BE2C (cell line): ENCODE measurements around the gene CYP27A1.
"Not testable (repeated sequence)": the region's sequence is repeated elsewhere in the genome, so short reads cannot be mapped to it uniquely, and the experiment has no call there.

Experiments used
- DNase-seq: peaks from one replicate; pipeline ENCODE4 v3.0.0-alpha.2; 2020
- H3K27me3 ChIP-seq: fragments of 250-450 bp; sonication (Bioruptor Pico); 2 replicates; pipeline ENCODE4 v1.5.1; 2020; ENCODE audit warnings: mild to moderate bottlenecking
- H3K36me3 ChIP-seq: fragments of 250-450 bp; sonication (Bioruptor Pico); 2 replicates; pipeline ENCODE4 v1.5.1; 2020; ENCODE audit warnings: mild to moderate bottlenecking
- H3K4me1 ChIP-seq: fragments of 250-450 bp; sonication (Bioruptor Pico); 2 replicates; pipeline ENCODE4 v1.5.1; 2020
- H3K4me3 ChIP-seq: 2 replicates; pipeline ENCODE4 v1.5.1; 2011; ENCODE audit warnings: low read depth, low read length
- H3K9me3 ChIP-seq: fragments of 250-450 bp; sonication (Bioruptor Pico); 2 replicates; pipeline ENCODE4 v1.5.1; 2020
- CTCF ChIP-seq: IDR thresholded peaks from 2 replicates; pipeline ENCODE4 v1.5.1; 2012; ENCODE audit warnings: mild to moderate bottlenecking, low read depth, low read length

CYP27A1 gene

DNA sequence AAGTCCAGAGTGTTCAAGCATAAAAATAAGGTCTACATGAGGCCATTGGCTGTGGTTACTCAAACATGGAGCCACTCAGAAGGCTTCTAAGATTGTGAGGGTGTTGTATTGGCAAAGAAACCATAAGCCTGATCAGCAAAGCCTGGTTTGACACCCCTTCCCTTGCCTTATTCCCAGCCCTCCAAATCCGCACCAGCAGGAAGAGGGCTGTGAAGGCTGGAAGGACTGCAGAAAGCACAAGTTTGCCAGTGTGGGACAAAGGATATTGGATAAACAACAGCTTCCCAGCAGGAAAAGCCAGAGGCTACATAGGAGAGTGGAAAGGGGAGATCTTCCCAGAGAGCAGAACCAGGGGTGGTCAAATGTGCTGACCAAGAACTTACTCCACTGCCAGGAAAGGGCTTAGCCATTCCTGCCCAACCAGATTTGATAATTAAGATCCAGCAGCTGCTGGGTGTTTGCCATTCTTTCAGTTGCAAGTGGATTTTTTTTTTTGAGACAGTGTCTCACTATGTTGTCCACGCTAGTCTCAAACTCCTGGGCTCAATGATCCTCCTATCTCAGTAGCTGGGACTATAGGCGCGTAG, 51.2 kb downstream of the CYP27A1 start:
- no peak overlapping the region for H3K4me3 ChIP-seq
- no peak for DNase-seq
- peaks cover 5% of the 10 kb centered on the region for H3K4me1 ChIP-seq
- H3K9me3 ChIP-seq = no peaks in the 10 kb centered on the region; the same call in 1 of the 2 replicates
- no peak for TF ChIP-seq CTCF
- no peaks in the 10 kb centered on the region for H3K36me3 ChIP-seq
- H3K27me3 ChIP-seq = no peaks in the 10 kb centered on the region; the same call in 1 of the 2 replicates

DNA sequence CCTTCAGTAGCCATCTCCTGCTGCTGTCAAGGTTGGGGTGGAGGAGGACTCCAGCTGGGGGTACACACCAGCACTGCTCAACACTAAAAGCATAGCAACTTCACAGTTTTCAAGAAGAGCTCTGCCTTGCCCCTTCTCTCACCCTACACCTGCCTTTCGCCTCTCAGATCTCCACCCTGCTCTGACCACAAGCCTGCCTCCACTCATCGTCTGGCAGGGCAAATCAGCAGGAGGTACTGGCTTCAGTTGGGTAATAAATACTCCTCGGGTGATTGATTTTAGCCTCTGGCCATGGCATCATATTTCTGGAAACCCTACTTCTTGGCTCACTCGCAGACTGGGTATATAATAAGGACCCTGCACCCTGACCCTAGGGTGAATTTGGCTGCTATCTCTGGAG, 52.7 kb downstream of the CYP27A1 start:
- no peak for TF ChIP-seq CTCF
- DNase-seq = no peak
- H3K9me3 ChIP-seq = no peaks in the 10 kb centered on the region; the same call in 1 of the 2 replicates
- peaks cover 5% of the 10 kb centered on the region for H3K4me1 ChIP-seq
- H3K36me3 ChIP-seq = no peaks in the 10 kb centered on the region
- H3K4me3 ChIP-seq = no peak overlapping the region
- peaks cover 4% of the 10 kb centered on the region; the same call in 1 of the 2 replicates for H3K27me3 ChIP-seq

DNA sequence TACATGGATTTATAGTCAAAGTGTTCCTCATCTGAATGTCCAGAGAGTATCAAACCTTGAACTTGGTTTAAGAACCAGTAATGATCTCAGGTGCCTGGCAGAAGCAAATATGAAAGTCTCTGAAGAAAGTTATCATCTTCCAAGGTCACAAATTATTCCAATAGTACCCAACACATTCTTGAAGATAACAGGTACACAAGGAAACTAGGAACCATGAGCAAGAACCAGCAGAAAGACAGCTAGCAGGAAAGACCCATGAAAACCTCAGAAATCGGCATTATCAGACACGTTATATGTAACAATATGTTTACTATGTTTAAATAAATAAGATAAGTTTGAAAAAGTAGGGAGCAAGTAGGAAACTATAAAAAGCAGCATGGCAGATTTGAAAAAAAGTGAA, 55.5 kb downstream of the CYP27A1 start:
- Histone ChIP-seq H3K36me3 (no peaks in the 10 kb centered on the region), H3K4me3 (no peak overlapping the region), H3K9me3 (no peaks in the 10 kb centered on the region; the same call in 1 of the 2 replicates), H3K4me1 (no peaks in the 10 kb centered on the region), H3K27me3 (peaks cover 4% of the 10 kb centered on the region; the same call in 1 of the 2 replicates)
- no peak for TF ChIP-seq CTCF
- no peak for DNase-seq

GRCh38 chr2:218839430-218839829, 57.5 kb downstream of the CYP27A1 start:
- TF ChIP-seq CTCF = no peak
- H3K36me3 ChIP-seq = no peaks in the 10 kb centered on the region
- H3K9me3 ChIP-seq = peaks cover 2% of the 10 kb centered on the region; the same call in 1 of the 2 replicates
- H3K4me3 ChIP-seq = no peak overlapping the region
- no peak for DNase-seq
- peaks cover 4% of the 10 kb centered on the region; the same call in 1 of the 2 replicates for H3K27me3 ChIP-seq
- no peaks in the 10 kb centered on the region for H3K4me1 ChIP-seq

DNA sequence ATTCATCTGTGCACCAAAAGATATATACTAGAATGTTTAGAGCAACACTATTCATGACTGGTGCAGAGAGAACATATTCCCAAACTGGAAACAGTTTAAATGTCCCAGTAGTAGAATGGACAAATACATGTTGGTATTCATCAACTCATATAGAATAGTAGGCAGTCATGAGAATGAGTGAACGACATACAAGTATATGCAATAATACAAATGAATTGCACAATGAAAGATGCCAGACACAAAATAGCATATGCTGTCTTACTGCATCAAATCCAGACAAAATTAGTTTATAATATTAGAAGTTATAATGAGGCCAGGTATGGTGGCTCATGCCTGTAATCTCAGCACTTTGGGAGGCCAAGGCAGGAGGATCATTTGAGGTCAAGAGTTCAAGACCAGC, 57.9 kb downstream of the CYP27A1 start:
- DNase-seq = no peak
- H3K36me3 ChIP-seq = no peaks in the 10 kb centered on the region
- H3K4me3 ChIP-seq = no peak overlapping the region
- peaks cover 4% of the 10 kb centered on the region; the same call in 1 of the 2 replicates for H3K27me3 ChIP-seq
- no peak for TF ChIP-seq CTCF
- peaks cover 2% of the 10 kb centered on the region; the same call in 1 of the 2 replicates for H3K9me3 ChIP-seq
- no peaks in the 10 kb centered on the region for H3K4me1 ChIP-seq

- DNase-seq, H3K4me3 ChIP-seq, H3K4me1 ChIP-seq, H3K9me3 ChIP-seq, H3K36me3 ChIP-seq, H3K27me3 ChIP-seq: not testable (repeated sequence)
Observed at GRCh38 chr2:218844334-218844733, 62.4 kb downstream of the CYP27A1 start.

DNA sequence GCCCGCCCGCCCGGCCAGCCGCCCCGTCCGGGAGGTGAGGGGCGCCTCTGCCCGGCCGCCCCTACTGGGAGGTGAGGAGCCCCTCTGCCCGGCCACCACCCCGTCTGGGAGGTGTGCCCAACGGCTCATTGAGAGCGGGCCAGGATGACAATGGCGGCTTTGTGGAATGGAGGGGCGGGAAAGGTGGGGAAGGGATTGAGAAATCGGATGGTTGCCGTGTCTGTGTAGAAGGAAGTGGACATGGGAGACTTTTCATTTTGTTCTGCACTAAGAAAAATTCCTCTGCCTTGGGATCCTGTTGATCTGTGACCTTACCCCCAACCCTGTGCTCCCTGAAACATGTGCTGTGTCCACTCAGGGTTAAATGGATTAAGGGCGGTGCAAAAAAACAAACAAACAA, 65.0 kb downstream of the CYP27A1 start:
- H3K9me3 ChIP-seq, H3K4me3 ChIP-seq, H3K36me3 ChIP-seq, H3K4me1 ChIP-seq, DNase-seq, H3K27me3 ChIP-seq: not testable (repeated sequence)
